Neural cell (in vitro differentiated cells): ENCODE measurements around the gene ZBP1. TPM values are rescaled to one million over a fixed set of nuclear protein-coding genes. Genes with fewer than 3 reads are reported as not detected.

ENCODE experiments used
- H2AFZ ChIP-seq: fragments of 200-600, 300-800 bp; sonication (generic), shearing (Covaris generic); 2 replicates; pipeline ENCODE4 v1.6.0; 2014; ENCODE audit warnings: low read depth, mild to moderate bottlenecking, antibody characterized with exemption, low read length, moderate library complexity
- H3F3A ChIP-seq: fragments of 200-600 bp; shearing (Covaris generic); 2 replicates; pipeline ENCODE4 v1.6.1; 2016; ENCODE audit warnings: mild to moderate bottlenecking, moderate library complexity, mixed read lengths, antibody characterized with exemption, low read length; ENCODE audit not compliant: insufficient read depth, poor library complexity, severe bottlenecking
- H3K27ac ChIP-seq: fragments of 200-600, 300-800 bp; sonication (generic), shearing (Covaris generic); 2 replicates; pipeline ENCODE4 v1.5.1; 2014; ENCODE audit warnings: mild to moderate bottlenecking, low read length, moderate library complexity
- H3K27me3 ChIP-seq: fragments of 300-800, 200-600 bp; sonication (generic), shearing (Covaris generic); 2 replicates; pipeline ENCODE4 v1.6.0; 2014; ENCODE audit warnings: mild to moderate bottlenecking, low read depth, low read length, moderate library complexity; ENCODE audit not compliant: insufficient read depth
- H3K36me3 ChIP-seq: fragments of 300-800, 200-600 bp; sonication (generic), shearing (Covaris generic); 2 replicates; pipeline ENCODE4 v1.5.1; 2014; ENCODE audit warnings: mild to moderate bottlenecking, antibody characterized with exemption, low read length, moderate library complexity; ENCODE audit not compliant: insufficient read depth
- H3K4me2 ChIP-seq: fragments of 300-800, 200-600 bp; sonication (generic), shearing (Covaris generic); 2 replicates; pipeline ENCODE4 v1.6.0; 2014; ENCODE audit warnings: mild to moderate bottlenecking, low read length
- H3K4me3 ChIP-seq: fragments of 300-800, 200-600 bp; sonication (generic), shearing (Covaris generic); 2 replicates; pipeline ENCODE4 v1.5.1; 2014; ENCODE audit warnings: mild to moderate bottlenecking, low read length, moderate library complexity
- H3K79me2 ChIP-seq: fragments of 200-600 bp; shearing (Covaris generic); replicated peaks from 2 replicates; pipeline ENCODE4 v1.6.0; 2014; ENCODE audit warnings: mild to moderate bottlenecking, low read length, moderate library complexity; ENCODE audit not compliant: insufficient read depth
- H3K9ac ChIP-seq: fragments of 300-800, 200-600 bp; sonication (generic), shearing (Covaris generic); 2 replicates; pipeline ENCODE4 v1.6.1; 2016; ENCODE audit warnings: mild to moderate bottlenecking, low read length, mixed read lengths
- H3K9me2 ChIP-seq: fragments of 200-600 bp; shearing (Covaris generic); 2 replicates; pipeline ENCODE4 v1.6.1; 2016; ENCODE audit warnings: mild to moderate bottlenecking, low read length, mixed read lengths; ENCODE audit not compliant: insufficient read depth
- H3K9me3 ChIP-seq: fragments of 200-600, 300-800 bp; sonication (generic), shearing (Covaris generic); 2 replicates; pipeline ENCODE4 v1.6.1; 2016; ENCODE audit warnings: mild to moderate bottlenecking, mixed run types, low read length, moderate library complexity, mixed read lengths
- H4K20me1 ChIP-seq: fragments of 200-600 bp; shearing (Covaris generic); 2 replicates; pipeline ENCODE4 v1.6.1; 2016; ENCODE audit warnings: mild to moderate bottlenecking, mixed run types; ENCODE audit not compliant: insufficient read depth
- CTCF ChIP-seq: fragments of 450-650 bp; IDR thresholded peaks from 2 replicates; pipeline ENCODE4 v1.5.1; 2014; ENCODE audit warnings: antibody characterized with exemption, mild to moderate bottlenecking, moderate library complexity; ENCODE audit not compliant: poor library complexity, severe bottlenecking
- EP300 ChIP-seq: fragments of 450-650 bp; conservative IDR thresholded peaks from 2 replicates; pipeline ENCODE4 v1.6.1; 2014; ENCODE audit warnings: antibody characterized with exemption, mild to moderate bottlenecking, moderate library complexity; ENCODE audit not compliant: poor library complexity, severe bottlenecking
- MXI1 ChIP-seq: fragments of 450-650 bp; conservative IDR thresholded peaks from 2 replicates; pipeline ENCODE4 v1.6.1; 2014; ENCODE audit warnings: antibody characterized with exemption, mild to moderate bottlenecking; ENCODE audit not compliant: poor library complexity, severe bottlenecking
- POLR2AphosphoS5 ChIP-seq: IDR thresholded peaks from 2 replicates; pipeline ENCODE4 v1.6.1; 2012
- RAD21 ChIP-seq: fragments of 450-650 bp; conservative IDR thresholded peaks from 2 replicates; pipeline ENCODE4 v1.6.1; 2014; ENCODE audit warnings: antibody characterized with exemption, mild to moderate bottlenecking, moderate library complexity
- TAF1 ChIP-seq: IDR thresholded peaks from 2 replicates; pipeline ENCODE4 v1.6.1; 2012; ENCODE audit warnings: low read depth
- polyA plus RNA-seq: library from polyadenylated mRNA; depleted of rRNA; stranded (reverse); fragments of >200 nt; gene quantifications from 2 replicates; pipeline ENCODE4 v1.2.3, GENCODE V29; 2014
- TF ChIP-seq, protein P1 (sequence below): IDR thresholded peaks from 2 replicates; pipeline ENCODE4 v1.6.1; 2012; ENCODE audit warnings: borderline replicate concordance

Gene ZBP1
- polyA plus RNA-seq, 1 donor from 2014 or later: not detected

- H3K9me2 ChIP-seq: no peaks in the 10 kb centered on the region
- TF ChIP-seq RAD21 (no peak), EP300 (no peak), POLR2AphosphoS5 (no peak), CTCF (no peak), MXI1 (no peak), TAF1 (no peak)
- TF ChIP-seq, protein P1, sequence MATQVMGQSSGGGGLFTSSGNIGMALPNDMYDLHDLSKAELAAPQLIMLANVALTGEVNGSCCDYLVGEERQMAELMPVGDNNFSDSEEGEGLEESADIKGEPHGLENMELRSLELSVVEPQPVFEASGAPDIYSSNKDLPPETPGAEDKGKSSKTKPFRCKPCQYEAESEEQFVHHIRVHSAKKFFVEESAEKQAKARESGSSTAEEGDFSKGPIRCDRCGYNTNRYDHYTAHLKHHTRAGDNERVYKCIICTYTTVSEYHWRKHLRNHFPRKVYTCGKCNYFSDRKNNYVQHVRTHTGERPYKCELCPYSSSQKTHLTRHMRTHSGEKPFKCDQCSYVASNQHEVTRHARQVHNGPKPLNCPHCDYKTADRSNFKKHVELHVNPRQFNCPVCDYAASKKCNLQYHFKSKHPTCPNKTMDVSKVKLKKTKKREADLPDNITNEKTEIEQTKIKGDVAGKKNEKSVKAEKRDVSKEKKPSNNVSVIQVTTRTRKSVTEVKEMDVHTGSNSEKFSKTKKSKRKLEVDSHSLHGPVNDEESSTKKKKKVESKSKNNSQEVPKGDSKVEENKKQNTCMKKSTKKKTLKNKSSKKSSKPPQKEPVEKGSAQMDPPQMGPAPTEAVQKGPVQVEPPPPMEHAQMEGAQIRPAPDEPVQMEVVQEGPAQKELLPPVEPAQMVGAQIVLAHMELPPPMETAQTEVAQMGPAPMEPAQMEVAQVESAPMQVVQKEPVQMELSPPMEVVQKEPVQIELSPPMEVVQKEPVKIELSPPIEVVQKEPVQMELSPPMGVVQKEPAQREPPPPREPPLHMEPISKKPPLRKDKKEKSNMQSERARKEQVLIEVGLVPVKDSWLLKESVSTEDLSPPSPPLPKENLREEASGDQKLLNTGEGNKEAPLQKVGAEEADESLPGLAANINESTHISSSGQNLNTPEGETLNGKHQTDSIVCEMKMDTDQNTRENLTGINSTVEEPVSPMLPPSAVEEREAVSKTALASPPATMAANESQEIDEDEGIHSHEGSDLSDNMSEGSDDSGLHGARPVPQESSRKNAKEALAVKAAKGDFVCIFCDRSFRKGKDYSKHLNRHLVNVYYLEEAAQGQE: no peak
- H3K36me3 ChIP-seq: no peaks in the 10 kb centered on the region
- H3K9ac ChIP-seq: no peak overlapping the region
- no peaks in the 10 kb centered on the region for H3K79me2 ChIP-seq
- H3K27ac ChIP-seq: no peak overlapping the region
- no peaks in the 10 kb centered on the region for H4K20me1 ChIP-seq
- no peak overlapping the region for H3K4me3 ChIP-seq
- no peak overlapping the region for H2AFZ ChIP-seq
- H3F3A ChIP-seq: no peaks in the 10 kb centered on the region
- H3K27me3 ChIP-seq: no peaks in the 10 kb centered on the region
- H3K9me3 ChIP-seq: no peaks in the 10 kb centered on the region
- H3K4me2 ChIP-seq: no peak overlapping the region
Measured at GRCh38 chr20:57559658-57560553, 60.3 kb downstream of the ZBP1 start.

DNA sequence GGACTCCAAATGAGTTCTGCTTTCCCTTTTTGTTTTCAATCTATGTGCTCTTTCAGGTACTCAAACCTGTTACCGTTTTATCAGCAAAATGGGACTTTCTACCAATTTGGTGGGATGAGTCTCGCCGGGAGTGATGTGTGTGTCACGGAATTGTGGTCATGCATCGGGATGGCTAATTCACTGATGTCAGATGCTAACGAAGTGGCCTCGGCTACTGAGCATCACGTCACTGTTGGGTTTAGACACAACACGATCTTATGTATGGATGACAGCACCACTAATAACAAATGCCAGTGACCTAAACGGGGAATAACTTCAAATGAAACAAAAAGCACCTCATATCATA is 61.0 kb downstream of the ZBP1 start:
- Histone ChIP-seq H3K27ac (no peak overlapping the region), H3F3A (no peaks in the 10 kb centered on the region), H2AFZ (no peak overlapping the region), H3K36me3 (no peaks in the 10 kb centered on the region), H3K79me2 (no peaks in the 10 kb centered on the region), H3K9me3 (no peaks in the 10 kb centered on the region), H3K9me2 (no peaks in the 10 kb centered on the region), H3K27me3 (no peaks in the 10 kb centered on the region), H3K9ac (no peak overlapping the region), H4K20me1 (no peaks in the 10 kb centered on the region), H3K4me3 (no peak overlapping the region), H3K4me2 (no peak overlapping the region)
- TF ChIP-seq MXI1 (no peak), RAD21 (no peak)
- TF ChIP-seq, protein P1: no peak
